GM10266 (cell line): Measurements from ENCODE around the gene CDH4.
"Not testable (repeated sequence)": the region's sequence is repeated elsewhere in the genome, so short reads cannot be mapped to it uniquely, and the experiment has no call there.

Experiments
- DNase-seq: peaks from one replicate; pipeline ENCODE4 v3.0.0; 2012; ENCODE audit errors: extremely low spot score
- TF ChIP-seq, protein P1 (sequence below): IDR thresholded peaks from 2 replicates; pipeline ENCODE4 v1.5.1; 2012; ENCODE audit warnings: mild to moderate bottlenecking, low read depth; ENCODE audit not compliant: control insufficient read depth, insufficient read depth; ENCODE audit errors: missing control alignments

Gene CDH4

DNA sequence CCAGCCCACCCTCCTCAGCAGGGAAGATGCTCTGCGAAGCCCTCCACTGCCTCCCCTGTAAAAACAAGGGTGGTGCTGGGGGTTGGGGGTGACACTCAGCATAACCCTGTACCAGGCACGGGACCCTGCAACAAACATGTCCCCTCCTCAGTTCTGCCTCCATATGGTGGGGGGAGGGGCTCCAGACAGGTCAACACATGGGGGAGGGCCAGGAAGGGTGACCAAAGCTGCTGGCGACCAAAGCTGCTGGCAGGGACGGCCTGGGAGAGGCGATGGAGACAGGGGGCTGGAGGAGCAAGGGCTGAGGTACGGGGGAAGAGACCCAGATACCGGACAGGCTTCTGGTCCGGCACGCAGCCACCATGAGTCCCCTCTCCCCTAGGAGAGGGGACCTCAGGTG lies 690.5 kb downstream of the CDH4 start:
- DNase-seq = no peak

DNA sequence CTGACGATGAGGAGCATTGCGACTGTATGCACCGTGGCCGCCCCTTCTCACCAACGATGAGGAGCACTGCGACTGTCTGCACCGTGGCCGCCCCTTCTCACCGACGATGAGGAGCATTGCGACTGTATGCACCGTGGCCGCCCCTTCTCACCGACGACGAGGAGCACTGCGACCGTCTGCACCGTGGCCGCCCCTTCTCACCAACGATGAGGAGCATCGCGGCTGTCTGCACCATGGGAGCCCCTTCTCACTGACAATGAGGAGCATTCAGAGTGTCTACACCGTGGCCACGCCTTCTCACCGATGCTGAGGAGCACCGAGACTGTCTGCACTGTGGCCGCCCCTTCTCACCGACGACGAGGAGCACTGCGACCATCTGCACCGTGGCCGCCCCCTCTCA lies 692.9 kb downstream of the CDH4 start:
- not testable (repeated sequence) for DNase-seq

More for the DNA sequence above, 690.5 kb downstream of the CDH4 start:
- TF ChIP-seq, protein P1, sequence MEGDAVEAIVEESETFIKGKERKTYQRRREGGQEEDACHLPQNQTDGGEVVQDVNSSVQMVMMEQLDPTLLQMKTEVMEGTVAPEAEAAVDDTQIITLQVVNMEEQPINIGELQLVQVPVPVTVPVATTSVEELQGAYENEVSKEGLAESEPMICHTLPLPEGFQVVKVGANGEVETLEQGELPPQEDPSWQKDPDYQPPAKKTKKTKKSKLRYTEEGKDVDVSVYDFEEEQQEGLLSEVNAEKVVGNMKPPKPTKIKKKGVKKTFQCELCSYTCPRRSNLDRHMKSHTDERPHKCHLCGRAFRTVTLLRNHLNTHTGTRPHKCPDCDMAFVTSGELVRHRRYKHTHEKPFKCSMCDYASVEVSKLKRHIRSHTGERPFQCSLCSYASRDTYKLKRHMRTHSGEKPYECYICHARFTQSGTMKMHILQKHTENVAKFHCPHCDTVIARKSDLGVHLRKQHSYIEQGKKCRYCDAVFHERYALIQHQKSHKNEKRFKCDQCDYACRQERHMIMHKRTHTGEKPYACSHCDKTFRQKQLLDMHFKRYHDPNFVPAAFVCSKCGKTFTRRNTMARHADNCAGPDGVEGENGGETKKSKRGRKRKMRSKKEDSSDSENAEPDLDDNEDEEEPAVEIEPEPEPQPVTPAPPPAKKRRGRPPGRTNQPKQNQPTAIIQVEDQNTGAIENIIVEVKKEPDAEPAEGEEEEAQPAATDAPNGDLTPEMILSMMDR = no peak

DNA sequence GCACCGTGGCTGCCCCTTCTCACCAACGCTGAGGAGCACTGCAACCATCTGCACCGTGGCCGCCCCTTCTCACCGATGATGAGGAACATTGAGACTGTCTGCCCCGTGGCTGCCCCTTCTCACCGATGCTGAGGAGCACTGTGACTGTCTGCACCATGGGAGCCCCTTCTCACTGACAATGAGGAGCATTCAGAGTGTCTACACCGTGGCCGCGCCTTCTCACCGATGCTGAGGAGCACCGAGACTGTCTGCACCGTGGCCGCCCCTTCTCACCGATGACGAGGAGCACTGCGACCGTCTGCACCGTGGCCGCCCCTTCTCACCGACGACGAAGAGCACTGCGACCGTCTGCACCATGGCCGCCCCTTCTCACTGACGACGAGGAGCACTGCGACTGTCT lies 693.4 kb downstream of the CDH4 start:
- DNase-seq = not testable (repeated sequence)

DNA sequence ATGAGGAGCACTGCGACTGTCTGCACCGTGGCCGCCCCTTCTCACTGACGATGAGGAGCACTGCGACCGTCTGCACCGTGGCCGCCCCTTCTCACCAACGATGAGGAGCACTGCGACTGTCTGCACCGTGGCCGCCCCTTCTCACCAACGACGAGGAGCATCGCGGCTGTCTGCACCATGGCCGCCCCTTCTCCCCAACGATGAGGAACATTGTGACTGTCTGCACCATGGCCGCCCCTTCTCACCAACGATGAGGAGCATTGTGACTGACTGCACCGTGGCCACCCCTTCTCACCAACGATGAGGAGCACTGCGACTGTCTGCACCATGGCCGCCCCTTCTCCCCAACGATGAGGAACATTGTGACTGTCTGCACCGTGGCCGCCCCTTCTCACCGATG lies 696.0 kb downstream of the CDH4 start:
- not testable (repeated sequence) for DNase-seq

DNA sequence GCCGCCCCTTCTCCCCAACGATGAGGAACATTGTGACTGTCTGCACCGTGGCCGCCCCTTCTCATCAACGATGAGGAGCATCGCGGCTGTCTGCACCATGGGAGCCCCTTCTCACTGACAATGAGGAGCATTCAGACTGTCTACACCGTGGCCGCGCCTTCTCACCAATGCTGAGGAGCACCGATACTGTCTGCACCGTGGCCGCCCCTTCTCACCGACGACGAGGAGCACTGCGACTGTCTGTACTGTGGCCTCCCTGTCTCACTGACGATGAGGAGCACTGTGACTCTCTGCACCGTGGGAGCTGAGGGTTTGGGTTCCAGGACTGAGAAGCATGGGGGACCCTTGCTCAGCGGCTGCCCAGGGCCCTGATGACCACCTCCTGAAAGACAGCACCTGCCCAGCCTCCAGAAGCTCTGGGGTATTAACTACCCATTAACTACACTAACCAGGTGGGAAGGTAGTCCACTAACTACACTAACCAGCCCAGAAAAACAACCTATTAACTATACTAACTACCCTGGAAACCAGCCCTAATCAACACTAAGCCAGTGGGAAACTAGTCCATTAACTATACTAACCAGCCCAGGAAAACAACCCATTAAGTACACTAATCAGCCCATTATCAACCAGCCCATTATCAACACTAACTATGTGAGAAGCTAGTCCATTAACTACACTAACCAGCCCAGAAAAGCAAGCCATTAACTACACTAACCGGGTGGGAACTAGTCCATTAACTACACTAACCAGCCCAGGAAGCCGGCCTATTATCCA lies 696.7 kb downstream of the CDH4 start:
- no peak for DNase-seq
- TF ChIP-seq, protein P1 = no peak

DNA sequence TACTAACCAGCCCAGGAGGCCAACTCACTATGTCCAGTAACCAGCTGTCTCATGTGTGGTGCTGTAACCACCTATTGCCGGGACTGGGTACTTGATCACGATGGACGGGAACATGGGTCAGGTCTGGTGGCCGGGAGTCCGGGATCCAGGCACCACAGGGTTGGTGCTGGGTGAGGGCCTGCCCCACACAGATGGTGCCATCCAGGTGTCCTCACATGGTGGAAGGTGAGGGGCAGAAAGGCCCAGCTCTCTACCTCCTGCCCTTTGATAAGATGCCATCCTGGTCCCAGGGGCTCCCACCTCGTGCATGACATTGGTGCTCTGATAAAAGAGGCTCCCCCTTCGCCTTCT lies 697.3 kb downstream of the CDH4 start:
- no peak for DNase-seq
- TF ChIP-seq, protein P1 = no peak

DNA sequence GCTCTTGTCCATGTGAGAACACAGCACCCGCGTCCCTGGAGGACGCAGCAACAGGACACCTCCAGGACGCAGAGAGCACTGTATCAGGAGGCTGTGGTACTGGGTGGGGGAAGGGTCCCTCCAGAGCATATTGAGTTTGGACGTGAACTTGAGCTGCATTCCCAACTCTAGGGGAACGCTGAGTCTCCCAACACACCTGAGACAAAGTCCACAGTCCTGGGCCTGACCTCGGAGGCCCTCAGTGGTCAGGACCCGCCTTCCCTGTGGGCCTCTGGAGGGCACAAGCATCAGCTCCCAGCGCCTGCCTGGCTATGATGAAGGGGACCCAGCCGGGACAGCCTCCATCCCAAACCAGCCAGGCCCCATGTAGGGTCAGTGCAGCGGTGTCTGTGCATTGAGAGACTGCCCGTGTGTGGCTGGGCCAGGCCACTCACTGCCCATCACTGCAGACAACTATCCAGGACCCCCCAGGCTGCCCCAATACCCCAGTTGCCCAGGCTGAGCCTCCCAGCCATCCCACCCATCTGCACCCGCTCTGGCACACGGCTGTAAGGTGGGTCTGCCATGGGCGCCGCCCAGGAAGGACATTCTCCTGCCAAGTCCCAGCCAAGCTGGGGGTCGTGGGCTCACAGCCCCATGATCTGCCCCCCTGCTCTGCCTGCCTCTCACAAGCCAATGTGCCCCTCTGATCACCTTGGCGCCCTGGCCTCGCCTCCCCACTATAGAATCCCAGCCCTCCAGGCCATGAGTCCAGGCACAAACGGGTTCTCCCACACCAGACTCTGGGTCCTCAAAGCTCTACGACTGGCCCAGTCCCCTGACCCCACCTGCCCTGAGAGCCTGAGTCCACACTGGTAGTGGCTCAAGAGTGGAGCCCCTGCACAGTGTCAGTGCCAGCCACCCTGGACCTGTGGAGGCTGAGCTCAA lies 697.9 kb downstream of the CDH4 start:
- TF ChIP-seq, protein P1 = no peak
- no peak for DNase-seq

DNA sequence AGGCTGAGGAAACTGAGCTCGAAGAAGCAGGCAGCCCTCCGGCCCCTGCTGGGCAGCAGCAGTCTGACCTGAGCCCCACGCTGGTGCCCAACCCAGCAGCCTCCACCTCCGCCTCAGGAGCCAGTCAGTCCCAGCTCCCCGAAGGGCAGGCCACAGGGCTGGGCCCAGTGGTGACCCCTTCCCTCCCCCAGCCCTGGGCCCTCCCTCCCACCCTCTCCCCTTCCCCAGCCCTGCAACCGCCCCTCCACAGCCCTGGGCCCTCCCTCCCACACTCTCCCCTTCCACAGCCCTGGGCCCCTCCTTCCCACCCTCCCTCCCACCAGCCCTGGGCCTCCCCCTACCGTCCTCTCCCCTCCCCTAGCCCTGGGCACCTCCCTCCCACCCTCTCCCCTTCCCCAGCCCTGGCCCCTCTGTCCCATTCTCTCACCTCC lies 698.6 kb downstream of the CDH4 start:
- no peak for DNase-seq
- TF ChIP-seq, protein P1 = no peak
